CD4-positive, alpha-beta T cell treated with Interleukin-17A for 4 hours (primary cell): ENCODE results near the gene OGG1.
"Not testable (repeated sequence)": the region's sequence is repeated elsewhere in the genome, so short reads cannot be mapped to it uniquely, and the experiment has no call there.

Experiments used
- DNase-seq: peaks from one replicate; pipeline ENCODE4 v3.0.0-alpha.2; 2020; ENCODE audit warnings: mixed read lengths

OGG1 gene

DNA sequence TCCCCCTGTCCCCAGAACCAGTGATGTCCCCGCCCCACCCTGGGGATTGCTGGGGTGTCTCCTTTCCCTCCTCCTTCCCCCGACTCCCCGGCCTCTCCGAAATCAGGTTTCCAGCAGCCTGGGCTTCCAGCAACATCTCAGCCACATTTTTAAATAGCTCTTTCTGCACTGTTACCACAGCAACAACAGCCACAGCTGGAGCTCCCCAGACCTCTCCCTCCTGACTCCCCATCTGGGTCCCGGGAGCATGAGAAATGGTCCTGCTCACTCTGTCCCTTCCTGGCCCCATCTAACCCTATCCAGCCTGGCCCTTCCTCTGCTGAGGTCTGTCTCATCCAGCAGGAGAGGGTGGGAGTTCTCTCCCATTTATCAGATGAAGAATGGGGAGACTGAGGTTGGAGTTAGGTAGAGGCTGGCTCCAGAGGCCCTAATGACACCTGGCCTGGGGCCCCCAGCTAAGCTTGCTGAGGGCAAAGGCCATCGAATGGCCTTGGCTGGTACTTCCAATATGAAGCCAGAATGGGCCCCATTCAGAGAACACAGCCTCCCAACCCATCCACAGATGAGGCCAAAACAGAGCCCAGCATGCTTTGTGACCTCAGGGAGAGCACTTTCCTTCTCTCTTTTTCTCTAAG is 18.5 kb downstream of the OGG1 start:
- no peak for DNase-seq

- no peak for DNase-seq
Observed at GRCh38 chr3:9769012-9769411, 19.3 kb downstream of the OGG1 start.

GRCh38 chr3:9769426-9770275 is 19.9 kb downstream of the OGG1 start, which contains the start of gene CAMK1:
CAMK1 (minus strand) TSS chr3:9769947; CDS start chr3:9767749, 2,198 bp downstream.
- DNase-seq: peak; percentile 74

- no peak for DNase-seq
Observed at GRCh38 chr3:9770276-9770812, 20.6 kb downstream of the OGG1 start.

GRCh38 chr3:9771007-9771406 is 21.3 kb downstream of the OGG1 start:
- not testable (repeated sequence) for DNase-seq

GRCh38 chr3:9776896-9777693 is 27.3 kb downstream of the OGG1 start:
- DNase-seq: no peak

GRCh38 chr3:9777694-9778021 is 27.9 kb downstream of the OGG1 start:
- no peak for DNase-seq

- no peak for DNase-seq
Observed at GRCh38 chr3:9778143-9779074, 28.7 kb downstream of the OGG1 start.

DNA sequence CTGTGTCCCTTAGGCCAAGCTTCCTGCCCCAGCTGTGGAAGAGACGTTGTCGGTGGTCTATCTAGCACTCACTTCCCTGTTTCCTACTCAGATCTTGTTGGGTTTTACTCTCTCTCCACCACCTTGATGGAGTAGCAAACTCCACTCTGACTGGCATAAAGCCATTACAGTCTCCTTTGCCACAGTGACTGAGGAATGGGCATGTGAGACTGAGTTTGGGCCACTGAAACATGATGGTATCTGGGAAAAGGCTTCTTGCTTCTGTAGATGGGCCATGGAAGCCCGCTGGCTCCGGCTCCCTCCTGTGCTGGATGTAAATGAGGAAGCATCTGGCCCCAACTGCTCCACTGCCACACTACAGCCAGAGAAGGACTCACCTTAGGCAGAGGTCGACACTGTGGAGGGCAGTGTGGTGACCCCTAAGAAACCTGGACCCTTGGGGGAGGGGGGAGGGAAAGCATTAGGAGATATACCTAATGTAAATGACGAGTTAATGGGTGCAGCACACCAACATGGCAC is 29.4 kb downstream of the OGG1 start:
- DNase-seq: no peak

DNA sequence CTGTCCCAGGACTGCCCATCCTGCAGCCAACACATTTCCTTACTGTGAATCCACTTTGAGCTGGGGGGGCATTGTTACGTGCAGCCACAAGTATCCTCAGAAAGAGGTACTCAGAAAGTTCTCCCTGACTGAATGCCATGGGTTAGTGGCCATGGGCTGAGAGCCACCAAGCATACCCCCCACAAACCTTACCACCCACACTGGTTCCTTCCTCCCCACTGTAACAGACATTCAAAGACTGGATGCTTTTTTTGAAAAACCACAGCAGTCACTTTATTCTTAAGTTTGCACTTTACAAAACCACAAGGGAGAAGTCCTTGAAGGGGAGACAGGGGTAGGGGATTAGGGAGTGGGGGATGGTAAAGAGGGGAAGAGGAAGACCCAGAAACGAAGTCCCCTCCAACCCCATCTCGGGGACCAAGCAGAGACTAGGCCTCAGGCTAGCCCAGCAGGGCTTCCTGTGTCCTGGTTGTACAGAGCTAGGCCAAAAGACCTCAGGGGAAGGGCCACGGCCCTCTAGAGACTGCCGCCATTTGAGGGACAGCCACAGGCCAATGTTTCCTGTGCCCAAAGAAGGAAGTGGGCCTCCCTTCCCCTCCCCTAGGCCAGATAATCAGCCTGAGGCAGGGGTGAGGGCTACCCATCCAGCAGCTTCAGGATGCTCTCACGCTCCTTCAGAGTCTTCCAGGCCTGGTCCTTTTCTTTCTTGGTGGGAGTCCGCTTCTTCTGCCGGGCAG is 30.1 kb downstream of the OGG1 start:
- peak; percentile 37 for DNase-seq

GRCh38 chr3:9780458-9780812 is 30.7 kb downstream of the OGG1 start:
- DNase-seq: no peak

DNA sequence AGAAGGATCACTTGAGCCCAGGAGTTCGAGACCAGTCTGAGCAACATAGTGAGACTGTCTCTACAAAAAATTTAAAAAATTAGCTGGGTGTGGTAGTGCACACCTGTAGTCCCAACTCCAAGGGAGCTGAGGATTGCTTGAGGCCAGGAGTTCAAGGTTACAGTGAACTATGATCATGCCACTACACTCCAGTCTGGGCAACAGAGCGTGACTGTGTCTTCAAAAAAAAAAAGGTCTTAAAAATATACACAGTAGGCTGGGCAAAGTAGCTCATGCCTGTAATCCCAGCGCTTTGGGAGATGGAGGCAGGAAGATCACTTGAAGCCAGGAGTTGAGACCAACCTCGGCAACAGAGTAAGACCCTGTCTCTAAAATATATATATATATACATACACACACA is 31.2 kb downstream of the OGG1 start:
- DNase-seq: no peak

GRCh38 chr3:9781551-9781950 is 31.8 kb downstream of the OGG1 start:
- no peak for DNase-seq

- DNase-seq: no peak
Observed at GRCh38 chr3:9781978-9782603, 32.3 kb downstream of the OGG1 start.

GRCh38 chr3:9782770-9783169 is 33.0 kb downstream of the OGG1 start:
- DNase-seq: no peak

DNA sequence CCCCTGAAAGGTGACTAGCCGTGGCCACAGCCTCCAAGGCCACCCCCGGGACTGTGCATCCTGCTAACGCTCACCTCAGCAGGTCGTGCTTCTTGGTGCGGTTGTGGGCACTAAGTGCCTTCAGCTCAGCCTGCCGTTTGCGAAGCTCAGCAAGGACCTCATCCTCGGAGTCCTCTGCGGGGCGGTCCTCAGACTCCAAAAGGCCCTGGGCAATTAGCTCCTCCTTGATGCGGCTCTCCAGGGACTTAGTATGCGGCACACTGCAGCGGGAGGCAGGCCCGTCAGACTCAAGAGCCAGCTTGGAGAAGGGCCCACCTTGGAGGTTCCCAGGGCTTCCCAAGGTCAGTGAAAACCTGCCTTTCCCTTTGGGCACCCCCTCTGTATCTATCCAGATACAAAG is 34.2 kb downstream of the OGG1 start:
- DNase-seq: no peak

GRCh38 chr3:9784965-9785364 is 35.2 kb downstream of the OGG1 start:
- no peak for DNase-seq

GRCh38 chr3:9785602-9786001 is 35.9 kb downstream of the OGG1 start:
- DNase-seq: no peak

- no peak for DNase-seq
Observed at GRCh38 chr3:9786209-9786739, 36.5 kb downstream of the OGG1 start.

- no peak for DNase-seq
Observed at GRCh38 chr3:9786825-9787669, 37.3 kb downstream of the OGG1 start.
